HepG2 (cell line): Measurements from ENCODE around the gene NR1H3. TPM values are rescaled to one million over a fixed set of nuclear protein-coding genes. Genes with fewer than 3 reads are reported as not detected.

Experiments
- ATAC-seq: fragments of 200-7000 bp; cut with Tn5 transposase; 3 replicates; pipeline ENCODE4 v1.9.1; 2020; ENCODE audit warnings: mild to moderate bottlenecking, moderate library complexity
- BruUV-seq: library from RNA; stranded (reverse); fragments of 400-500 nt; replicated peaks from 2 replicates; lab custom pipeline; 2021; lab: Mats Ljungman, UMichigan
- CTCF ChIA-PET: fragments of 300-600 bp; formaldehyde crosslinking; extraction: SDS; loops from one replicate; lab custom pipeline; 2021; ENCODE audit warnings: low total read pairs, inconsistent platforms, low intra/inter-chr PET ratio; lab: Yijun Ruan, JAX
- POLR2A ChIA-PET: fragments of 350-600 bp; sonication (Branson Sonifier 250); formaldehyde crosslinking; loops from one replicate; lab custom pipeline; 2020; ENCODE audit warnings: antibody characterized with exemption, inconsistent platforms; lab: Yijun Ruan, JAX
- DNase-seq: peaks from one replicate; pipeline ENCODE4 v3.0.0-alpha.2; 2015; ENCODE audit warnings: low spot score
- FAIRE-seq: peaks from 3 replicates; lab custom pipeline; 2011; peaks lifted over from hg19 to GRCh38; lab: Jason Lieb, UNC
- H2AFZ ChIP-seq: one replicate; pipeline ENCODE4 v1.6.1; 2011; ENCODE audit warnings: low read length, inconsistent platforms
- H3K27ac ChIP-seq: fragments of 300-600 bp; 3 replicates; pipeline ENCODE4 v1.8.0; 2011; ENCODE audit warnings: mixed run types, mild to moderate bottlenecking, mixed read lengths, low read length, inconsistent platforms; ENCODE audit not compliant: insufficient read depth; ENCODE audit errors: extremely low read length
- H3K27me3 ChIP-seq, 2 experiments: fragments of 200-600 bp in 1 of 2; 2 replicates in 1 of 2; 3 replicates in 1 of 2; pipeline versions ENCODE4 v1.6.0 to v1.8.0; 2011; ENCODE audit warnings: low read length in 2 of 2, mild to moderate bottlenecking in 2 of 2, moderate library complexity in 2 of 2, inconsistent platforms in 1 of 2; ENCODE audit not compliant: insufficient read depth in 2 of 2, control insufficient read depth in 1 of 2
- H3K36me3 ChIP-seq, 2 experiments: fragments of 200-600 bp in 1 of 2; replicated peaks in 1 of 2; 2 replicates in 1 of 2; 3 replicates in 1 of 2; pipeline versions ENCODE4 v1.5.1 to v1.8.0; 2011; ENCODE audit warnings: low read length in 2 of 2, inconsistent platforms in 1 of 2; ENCODE audit not compliant: insufficient read depth in 2 of 2, control insufficient read depth in 1 of 2
- H3K4me1 ChIP-seq: 2 replicates; pipeline ENCODE4 v1.5.1; 2012; ENCODE audit warnings: low read length, inconsistent platforms; ENCODE audit not compliant: insufficient read depth
- H3K4me2 ChIP-seq: 2 replicates; pipeline ENCODE4 v1.6.0; 2011; ENCODE audit warnings: low read depth, low read length, inconsistent platforms
- H3K4me3 ChIP-seq, 3 experiments: fragments of 200-600 bp in 1 of 3; sonication (generic), shearing (Covaris generic) in 1 of 3; replicated peaks in 1 of 3; 2 replicates each; pipeline ENCODE4 v1.5.1; 2011 to 2016; ENCODE audit warnings: low read length in 3 of 3, inconsistent platforms in 2 of 3, low read depth in 2 of 3, mild to moderate bottlenecking in 2 of 3, control low read depth in 1 of 3, mixed read lengths in 1 of 3; ENCODE audit not compliant: insufficient read depth in 1 of 3
- H3K79me2 ChIP-seq: one replicate; pipeline ENCODE4 v1.6.1; 2011; ENCODE audit warnings: low read length, inconsistent platforms; ENCODE audit not compliant: insufficient read depth
- H3K9ac ChIP-seq: 2 replicates; pipeline ENCODE4 v1.6.0; 2011; ENCODE audit warnings: mild to moderate bottlenecking, low read depth, low read length, inconsistent platforms; ENCODE audit not compliant: insufficient read depth
- H3K9me3 ChIP-seq: 2 replicates; pipeline ENCODE4 v1.5.1; 2012; ENCODE audit warnings: mild to moderate bottlenecking, low read length
- H4K20me1 ChIP-seq: 2 replicates; pipeline ENCODE4 v1.6.0; 2011; ENCODE audit warnings: inconsistent platforms, mild to moderate bottlenecking, low read length, moderate library complexity; ENCODE audit not compliant: insufficient read depth
- AHR ChIP-seq: IDR thresholded peaks from 2 replicates; pipeline ENCODE4 v1.6.1; 2018; ENCODE audit warnings: missing genetic modification reagents, missing compliant biosample characterization
- CENPT ChIP-seq: sonication (generic); formaldehyde crosslinking; IDR thresholded peaks from 2 replicates; pipeline ENCODE4 v1.8.0; 2022; ENCODE audit warnings: low read depth, mild to moderate bottlenecking, moderate library complexity, missing genetic modification reagents
- MXI1 ChIP-seq: IDR thresholded peaks from 3 replicates; pipeline ENCODE4 v1.6.1; 2012; ENCODE audit warnings: low read depth, low read length, inconsistent platforms, borderline replicate concordance
- NR2C2 ChIP-seq: sonication (generic); formaldehyde crosslinking; IDR thresholded peaks from 2 replicates; pipeline ENCODE4 v1.4.0; 2020; ENCODE audit warnings: missing genetic modification reagents, mild to moderate bottlenecking, moderate library complexity, borderline replicate concordance
- PHF5A ChIP-seq: IDR thresholded peaks from one replicate; pipeline ENCODE4 v1.6.1; 2018; ENCODE audit warnings: low read depth, missing genetic modification reagents; ENCODE audit not compliant: unreplicated experiment
- POLR2G ChIP-seq: fragments of 200-400 bp; formaldehyde crosslinking; IDR thresholded peaks from 2 replicates; pipeline ENCODE4 v1.6.1; 2018; ENCODE audit warnings: mild to moderate bottlenecking, low read depth, low read length, moderate library complexity
- RFXANK ChIP-seq: IDR thresholded peaks from 2 replicates; pipeline ENCODE4 v1.6.1; 2016
- RXRB ChIP-seq: IDR thresholded peaks from 2 replicates; pipeline ENCODE4 v1.6.1; 2016; ENCODE audit warnings: borderline replicate concordance, missing genetic modification reagents, missing compliant biosample characterization
- SOX5 ChIP-seq: IDR thresholded peaks from 2 replicates; pipeline ENCODE4 v1.6.1; 2016; ENCODE audit warnings: borderline replicate concordance
- SOX6 ChIP-seq, 2 experiments: fragments of 450-650 bp in 1 of 2; sonication (generic) in 1 of 2; formaldehyde crosslinking in 1 of 2; IDR thresholded peaks; 2 replicates each; pipeline versions ENCODE4 v1.4.0 to v1.6.1; 2017 to 2020; ENCODE audit warnings: antibody characterized with exemption in 1 of 2, mild to moderate bottlenecking in 1 of 2, missing genetic modification reagents in 1 of 2
- THAP8 ChIP-seq: sonication (generic); formaldehyde crosslinking; IDR thresholded peaks from 2 replicates; pipeline ENCODE4 v1.5.1; 2020; ENCODE audit warnings: missing genetic modification reagents, mild to moderate bottlenecking, borderline replicate concordance
- YEATS2 ChIP-seq: sonication (generic); formaldehyde crosslinking; IDR thresholded peaks from 2 replicates; pipeline ENCODE4 v1.4.0; 2020; ENCODE audit warnings: missing genetic modification reagents, borderline replicate concordance
- ZBTB8A ChIP-seq: sonication (generic); formaldehyde crosslinking; IDR thresholded peaks from 2 replicates; pipeline ENCODE4 v1.4.0; 2020; ENCODE audit warnings: mild to moderate bottlenecking, low read depth, missing genetic modification reagents, borderline replicate concordance
- ZKSCAN1 ChIP-seq: fragments of 150-350 bp; IDR thresholded peaks from 2 replicates; pipeline ENCODE4 v1.6.1; 2014; ENCODE audit warnings: low read length
- ZNF24 ChIP-seq: fragments of 450-650 bp; IDR thresholded peaks from 2 replicates; pipeline ENCODE4 v1.6.1; 2017; ENCODE audit warnings: antibody characterized with exemption, mild to moderate bottlenecking
- ZNF446 ChIP-seq: sonication (generic); formaldehyde crosslinking; IDR thresholded peaks from 2 replicates; pipeline ENCODE4 v1.5.0; 2020; ENCODE audit warnings: mild to moderate bottlenecking, missing genetic modification reagents
- WGBS: methylation state at CpG from one replicate; pipeline ENCODE4 v1.1.6; 2017; ENCODE audit warnings: low lambda C conversion rate; 5-methylcytosine and 5-hydroxymethylcytosine counted together
- in situ Hi-C: cut with HindIII; loops from 2 replicates; pipeline ENCODE4 v1.10.0; 2017; ENCODE audit warnings: low pct_unique_long_range_greater_than_20kb; ENCODE audit not compliant: extremely low pct_ligation_motif_present
- intact Hi-C: fragments of 100-400 bp; cut with micrococcal nuclease; formaldehyde crosslinking; loops from one replicate; pipeline ENCODE4 v1.10.0; 2022; ENCODE audit not compliant: unreplicated experiment
- polyA plus RNA-seq, 8 experiments: library from polyadenylated mRNA; depleted of rRNA in 3 of 8; stranded (reverse) in 7 of 8; unstranded in 1 of 8; fragments of >200 nt; fragmentation: Illumina TruSeq in 4 of 8; extraction: Trizol in 4 of 8; gene quantifications; 2 replicates each; pipeline versions ENCODE4 v1.2.1 to v1.2.3, GENCODE V29; 2011 to 2016; ENCODE audit warnings: low read depth in 4 of 8, missing spikeins in 1 of 8, mixed read lengths in 1 of 8; ENCODE audit not compliant: insufficient read depth in 1 of 8
- total RNA-seq, 5 experiments: library from RNA; depleted of rRNA; stranded (reverse); fragments of >200 nt; fragmentation: Illumina TruSeq; extraction: Trizol; gene quantifications; 2 replicates each; pipeline ENCODE4 v1.2.3, GENCODE V29; 2016; ENCODE audit warnings: low read depth in 1 of 5
- TF ChIP-seq, protein P1 (sequence below): sonication (generic); formaldehyde crosslinking; IDR thresholded peaks from 2 replicates; pipeline ENCODE4 v1.4.0; 2020; ENCODE audit warnings: missing genetic modification reagents
- TF ChIP-seq, protein P2 (sequence below): sonication (generic); formaldehyde crosslinking; IDR thresholded peaks from 2 replicates; pipeline ENCODE4 v1.4.0; 2020; ENCODE audit warnings: missing genetic modification reagents, borderline replicate concordance

Gene NR1H3
- total and polyA plus RNA-seq, 2 of the 13 experiments (the other 11 are each of a cell fraction or from before 2014, with no cell fraction given), result 41.8 to 102 TPM

DNA sequence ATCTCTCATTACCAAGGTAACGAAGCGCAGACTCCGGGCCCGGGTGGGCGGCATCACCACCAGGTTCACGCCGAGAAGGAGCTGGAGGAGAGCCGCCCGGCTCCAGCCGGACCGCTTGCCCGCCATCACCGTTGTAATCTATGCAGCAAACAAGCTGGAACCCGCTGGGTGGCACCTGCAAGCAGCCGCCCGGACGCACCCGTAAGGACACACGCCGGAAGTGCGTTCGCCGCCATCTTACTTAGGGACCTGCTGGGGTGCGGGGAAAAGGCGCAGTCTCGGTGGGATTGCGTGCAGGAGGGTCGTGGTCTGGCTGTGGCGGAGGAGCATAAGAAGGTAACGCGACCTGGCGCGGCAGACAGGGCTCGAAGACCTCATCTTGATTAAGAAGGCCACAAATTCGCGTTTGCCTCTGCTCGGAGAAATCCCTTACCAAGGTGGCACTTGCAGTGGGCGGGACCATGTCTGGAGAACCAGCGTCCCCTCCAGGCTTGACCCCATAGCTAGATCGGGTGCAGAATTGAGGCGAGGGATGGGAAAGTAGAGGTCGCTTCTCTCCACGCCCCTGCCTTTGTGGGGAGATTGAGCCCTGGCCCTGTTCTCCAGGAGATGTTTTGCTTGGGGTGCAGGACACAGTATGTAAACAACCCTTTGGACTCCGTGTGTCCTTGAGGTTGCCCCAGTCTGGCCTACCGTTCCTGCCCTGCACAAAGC lies 9.0 kb upstream of the NR1H3 start, which contains the start of gene ACP2:
TSS of gene ACP2 (minus strand) at position 151 of the 714 bp plus-strand sequence. CDS start at position 126, 25 bp downstream.
- no peak for FAIRE-seq
- peak; percentile 94 for TF ChIP-seq YEATS2 (CRISPR knock-in tag)
- peak; percentile 85 for TF ChIP-seq RXRB (CRISPR knock-in tag)
- no peak for TF ChIP-seq RFXANK
- peak; percentile 94; the same call in 1 of the 2 replicates for TF ChIP-seq AHR (CRISPR knock-in tag)
- TF ChIP-seq THAP8 (CRISPR knock-in tag), result 0 out of 2 replicates have a peak, but pooled peaks have one; percentile 58
- peak; percentile 19; the same call in 1 of the 2 replicates for TF ChIP-seq SOX5 (CRISPR knock-in tag)
- TF ChIP-seq NR2C2 (CRISPR knock-in tag), result peak; percentile 92
- peak; percentile 24 for TF ChIP-seq PHF5A (CRISPR knock-in tag)
- no peak for TF ChIP-seq SOX6 (IDR thresholded peaks at IDR 0.05)
- TF ChIP-seq SOX6 (CRISPR knock-in tag; IDR thresholded peaks at IDR 0.05), result peak; percentile 53
- TF ChIP-seq, protein P1, sequence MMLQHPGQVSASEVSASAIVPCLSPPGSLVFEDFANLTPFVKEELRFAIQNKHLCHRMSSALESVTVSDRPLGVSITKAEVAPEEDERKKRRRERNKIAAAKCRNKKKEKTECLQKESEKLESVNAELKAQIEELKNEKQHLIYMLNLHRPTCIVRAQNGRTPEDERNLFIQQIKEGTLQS, result peak; percentile 35; the same call in 1 of the 2 replicates
- TF ChIP-seq, protein P2, sequence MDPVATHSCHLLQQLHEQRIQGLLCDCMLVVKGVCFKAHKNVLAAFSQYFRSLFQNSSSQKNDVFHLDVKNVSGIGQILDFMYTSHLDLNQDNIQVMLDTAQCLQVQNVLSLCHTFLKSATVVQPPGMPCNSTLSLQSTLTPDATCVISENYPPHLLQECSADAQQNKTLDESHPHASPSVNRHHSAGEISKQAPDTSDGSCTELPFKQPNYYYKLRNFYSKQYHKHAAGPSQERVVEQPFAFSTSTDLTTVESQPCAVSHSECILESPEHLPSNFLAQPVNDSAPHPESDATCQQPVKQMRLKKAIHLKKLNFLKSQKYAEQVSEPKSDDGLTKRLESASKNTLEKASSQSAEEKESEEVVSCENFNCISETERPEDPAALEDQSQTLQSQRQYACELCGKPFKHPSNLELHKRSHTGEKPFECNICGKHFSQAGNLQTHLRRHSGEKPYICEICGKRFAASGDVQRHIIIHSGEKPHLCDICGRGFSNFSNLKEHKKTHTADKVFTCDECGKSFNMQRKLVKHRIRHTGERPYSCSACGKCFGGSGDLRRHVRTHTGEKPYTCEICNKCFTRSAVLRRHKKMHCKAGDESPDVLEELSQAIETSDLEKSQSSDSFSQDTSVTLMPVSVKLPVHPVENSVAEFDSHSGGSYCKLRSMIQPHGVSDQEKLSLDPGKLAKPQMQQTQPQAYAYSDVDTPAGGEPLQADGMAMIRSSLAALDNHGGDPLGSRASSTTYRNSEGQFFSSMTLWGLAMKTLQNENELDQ (CRISPR knock-in tag), result peak; percentile 86
- TF ChIP-seq POLR2G, result peak; percentile 90
- TF ChIP-seq ZKSCAN1, result no peak
- peak; percentile 80 for TF ChIP-seq CENPT (CRISPR knock-in tag)
- TF ChIP-seq ZNF446 (CRISPR knock-in tag), result peak; percentile 62; the same call in 1 of the 2 replicates
- TF ChIP-seq MXI1, result peak; percentile 39; the same call in 1 of the 3 replicates
- no peak; the same call in 1 of the 2 replicates for TF ChIP-seq ZNF24
- no peak; the same call in 1 of the 2 replicates for TF ChIP-seq ZBTB8A (CRISPR knock-in tag)

More for the DNA sequence above, 9.0 kb upstream of the NR1H3 start, which contains the start of gene ACP2:
- CTCF ChIA-PET, result no interaction called here
- intact Hi-C loops (no loop called here), in situ Hi-C loops (loop anchor here (5.0 kb wide), 1 partner anchor 72 kb away; the partner anchor contains the start of gene ARFGAP2)
- Histone ChIP-seq H3K27me3 (no peaks in the 10 kb centered on the region; a peak in 1 of 5 replicates), H3K79me2 (peaks cover 43% of the 10 kb centered on the region), H3K9me3 (no peaks in the 10 kb centered on the region), H3K36me3 (peaks cover 6 to 16% of the 10 kb centered on the region in 2 experiments; a peak in 3 of 5 replicates), H3K27ac (peak within 1 kb of the TSS; percentile 94), H3K4me1 (peaks cover 69% of the 10 kb centered on the region), H3K4me2 (peak within 1 kb of the TSS; percentile 88), H2AFZ (no peak within 1 kb of the TSS), H3K4me3 (peak within 1 kb of the TSS; percentile 69 to 92 (median 85)), H4K20me1 (no peaks in the 10 kb centered on the region), H3K9ac (peak within 1 kb of the TSS; percentile 84)
- POLR2A ChIA-PET, result interaction anchor here (0.9 to 4.1 kb wide), 20 partner anchors 9 to 655 kb away, joined by 3 to 106 read pairs (median 10); partner anchors contain the start of genes AMBRA1, ARFGAP2, CSTPP1 and DDB2
- DNase-seq, result peak; percentile 85
- WGBS, result under 1% methylated on average over 20 of the region's 45 CpGs
- peak; percentile 89 for ATAC-seq
- TSS peak; percentile 87 for BruUV-seq
